Esophagus squamous epithelium (tissue), 4 donors: ENCODE results near the gene ZBED6.

ENCODE experiments used
- POLR2A ChIP-seq, 4 donors: fragments of 450-650 bp; IDR thresholded peaks; one replicate each; pipeline ENCODE4 v1.6.1; 2017; ENCODE audit warnings: antibody characterized with exemption in 4 of 4, mild to moderate bottlenecking in 4 of 4, moderate library complexity in 3 of 4
- TF ChIP-seq, protein P1 (sequence below), 6 experiments: fragments of 450-650 bp in 4 of 6; fragments of 200-600 bp in 2 of 6; sonication (generic) in 2 of 6; IDR thresholded peaks; one replicate each; pipeline ENCODE4 v1.5.1; 2016 to 2019; ENCODE audit warnings: antibody characterized with exemption in 6 of 6, mild to moderate bottlenecking in 4 of 6, moderate library complexity in 4 of 6

DNA sequence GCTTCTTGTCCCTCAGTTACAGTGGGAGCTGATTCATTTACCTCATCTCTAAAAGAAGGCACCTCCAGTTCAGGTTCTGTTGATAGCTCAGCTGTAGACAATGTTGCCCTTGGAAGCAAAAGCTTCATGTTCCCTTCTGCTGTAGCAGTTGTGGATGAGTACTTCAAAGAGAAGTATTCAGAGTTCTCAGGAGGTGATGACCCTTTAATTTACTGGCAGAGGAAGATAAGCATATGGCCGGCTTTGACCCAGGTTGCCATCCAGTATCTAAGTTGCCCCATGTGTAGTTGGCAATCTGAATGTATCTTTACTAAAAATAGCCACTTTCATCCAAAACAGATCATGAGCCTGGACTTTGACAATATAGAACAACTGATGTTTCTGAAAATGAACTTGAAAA is 4.5 kb downstream of the ZBED6 start:
- TF ChIP-seq POLR2A (IDR thresholded peaks at IDR 0.05): no peak
- TF ChIP-seq, protein P1, sequence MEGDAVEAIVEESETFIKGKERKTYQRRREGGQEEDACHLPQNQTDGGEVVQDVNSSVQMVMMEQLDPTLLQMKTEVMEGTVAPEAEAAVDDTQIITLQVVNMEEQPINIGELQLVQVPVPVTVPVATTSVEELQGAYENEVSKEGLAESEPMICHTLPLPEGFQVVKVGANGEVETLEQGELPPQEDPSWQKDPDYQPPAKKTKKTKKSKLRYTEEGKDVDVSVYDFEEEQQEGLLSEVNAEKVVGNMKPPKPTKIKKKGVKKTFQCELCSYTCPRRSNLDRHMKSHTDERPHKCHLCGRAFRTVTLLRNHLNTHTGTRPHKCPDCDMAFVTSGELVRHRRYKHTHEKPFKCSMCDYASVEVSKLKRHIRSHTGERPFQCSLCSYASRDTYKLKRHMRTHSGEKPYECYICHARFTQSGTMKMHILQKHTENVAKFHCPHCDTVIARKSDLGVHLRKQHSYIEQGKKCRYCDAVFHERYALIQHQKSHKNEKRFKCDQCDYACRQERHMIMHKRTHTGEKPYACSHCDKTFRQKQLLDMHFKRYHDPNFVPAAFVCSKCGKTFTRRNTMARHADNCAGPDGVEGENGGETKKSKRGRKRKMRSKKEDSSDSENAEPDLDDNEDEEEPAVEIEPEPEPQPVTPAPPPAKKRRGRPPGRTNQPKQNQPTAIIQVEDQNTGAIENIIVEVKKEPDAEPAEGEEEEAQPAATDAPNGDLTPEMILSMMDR (IDR thresholded peaks at IDR 0.05): no peak
